ENCODE measurements around the gene DUSP21. TPM values are rescaled to one million over a fixed set of nuclear protein-coding genes. Genes with fewer than 3 reads are reported as not detected.

DUSP21 gene
- polyA plus RNA-seq, 1 donor from 2014 or later, result not detected

GRCh38 chrX:44802613-44803012, 41.2 kb upstream of the DUSP21 start:
- Histone ChIP-seq H3K9me2 (ENCODE audit: insufficient read depth, low read length) (no peaks in the 10 kb centered on the region), H3K36me3 (ENCODE audit: insufficient read depth, low read length) (no peaks in the 10 kb centered on the region), H3K79me2 (replicated peaks; ENCODE audit: insufficient read depth, low read length) (no peaks in the 10 kb centered on the region), H3F3A (ENCODE audit: insufficient read depth, low read length, poor library complexity, severe bottlenecking) (no peaks in the 10 kb centered on the region), H3K4me2 (ENCODE audit: low read length) (no peak overlapping the region), H3K27ac (ENCODE audit: low read length) (no peak overlapping the region), H3K9me3 (ENCODE audit: low read length) (no peaks in the 10 kb centered on the region), H3K4me3 (ENCODE audit: low read length) (no peak overlapping the region), H4K20me1 (ENCODE audit: insufficient read depth) (no peaks in the 10 kb centered on the region), H3K27me3 (ENCODE audit: insufficient read depth, low read depth, low read length) (no peaks in the 10 kb centered on the region), H2AFZ (ENCODE audit: low read depth, low read length) (no peak overlapping the region), H3K9ac (ENCODE audit: low read length) (no peak overlapping the region)
- TF ChIP-seq EZH2 (IDR thresholded peaks at IDR 0.05; ENCODE audit: borderline replicate concordance, insufficient read depth, low read length, poor library complexity, severe bottlenecking), result no peak
- TF ChIP-seq RAD21 (conservative IDR thresholded peaks at IDR 0.05), result no peak
- no peak for TF ChIP-seq MXI1 (conservative IDR thresholded peaks at IDR 0.05; ENCODE audit: poor library complexity, severe bottlenecking)
- no peak for TF ChIP-seq TAF1 (IDR thresholded peaks at IDR 0.05; ENCODE audit: low read depth)
- no peak for TF ChIP-seq SMC3 (conservative IDR thresholded peaks at IDR 0.05; ENCODE audit: poor library complexity)
- no peak for TF ChIP-seq CTCF (IDR thresholded peaks at IDR 0.05; ENCODE audit: poor library complexity, severe bottlenecking)
- no peak for TF ChIP-seq POLR2AphosphoS5 (IDR thresholded peaks at IDR 0.05)
- no peak for TF ChIP-seq REST (IDR thresholded peaks at IDR 0.05; ENCODE audit: borderline replicate concordance)
- TF ChIP-seq EP300 (conservative IDR thresholded peaks at IDR 0.05; ENCODE audit: poor library complexity, severe bottlenecking), result no peak

- Histone ChIP-seq H3K27me3 (ENCODE audit: insufficient read depth, low read depth, low read length) (no peaks in the 10 kb centered on the region), H4K20me1 (ENCODE audit: insufficient read depth) (no peaks in the 10 kb centered on the region), H3K9ac (ENCODE audit: low read length) (no peak overlapping the region), H3K4me3 (ENCODE audit: low read length) (no peak overlapping the region), H3K36me3 (ENCODE audit: insufficient read depth, low read length) (no peaks in the 10 kb centered on the region), H3K4me2 (ENCODE audit: low read length) (no peak overlapping the region), H3K79me2 (replicated peaks; ENCODE audit: insufficient read depth, low read length) (no peaks in the 10 kb centered on the region), H3K27ac (ENCODE audit: low read length) (no peak overlapping the region), H3F3A (ENCODE audit: insufficient read depth, low read length, poor library complexity, severe bottlenecking) (no peaks in the 10 kb centered on the region), H3K9me3 (ENCODE audit: low read length) (no peaks in the 10 kb centered on the region), H2AFZ (ENCODE audit: low read depth, low read length) (no peak overlapping the region), H3K9me2 (ENCODE audit: insufficient read depth, low read length) (no peaks in the 10 kb centered on the region)
- TF ChIP-seq CTCF (IDR thresholded peaks at IDR 0.05; ENCODE audit: poor library complexity, severe bottlenecking) (no peak), MXI1 (conservative IDR thresholded peaks at IDR 0.05; ENCODE audit: poor library complexity, severe bottlenecking) (no peak), POLR2AphosphoS5 (IDR thresholded peaks at IDR 0.05) (no peak), EP300 (conservative IDR thresholded peaks at IDR 0.05; ENCODE audit: poor library complexity, severe bottlenecking) (no peak), EZH2 (IDR thresholded peaks at IDR 0.05; ENCODE audit: borderline replicate concordance, insufficient read depth, low read length, poor library complexity, severe bottlenecking) (no peak), RAD21 (conservative IDR thresholded peaks at IDR 0.05) (no peak), SMC3 (conservative IDR thresholded peaks at IDR 0.05; ENCODE audit: poor library complexity) (no peak), REST (IDR thresholded peaks at IDR 0.05; ENCODE audit: borderline replicate concordance) (no peak), TAF1 (IDR thresholded peaks at IDR 0.05; ENCODE audit: low read depth) (no peak)
Measured at GRCh38 chrX:44815681-44816080, 28.1 kb upstream of the DUSP21 start.
